GM21515 (cell line): Measurements from ENCODE around the gene SPIN1.

ENCODE experiments used
- ATAC-seq: cut with Tn5 transposase; IDR thresholded peaks from one replicate; pipeline ENCODE4 v1.9.1; 2021; ENCODE audit not compliant: unreplicated experiment

Gene SPIN1

DNA sequence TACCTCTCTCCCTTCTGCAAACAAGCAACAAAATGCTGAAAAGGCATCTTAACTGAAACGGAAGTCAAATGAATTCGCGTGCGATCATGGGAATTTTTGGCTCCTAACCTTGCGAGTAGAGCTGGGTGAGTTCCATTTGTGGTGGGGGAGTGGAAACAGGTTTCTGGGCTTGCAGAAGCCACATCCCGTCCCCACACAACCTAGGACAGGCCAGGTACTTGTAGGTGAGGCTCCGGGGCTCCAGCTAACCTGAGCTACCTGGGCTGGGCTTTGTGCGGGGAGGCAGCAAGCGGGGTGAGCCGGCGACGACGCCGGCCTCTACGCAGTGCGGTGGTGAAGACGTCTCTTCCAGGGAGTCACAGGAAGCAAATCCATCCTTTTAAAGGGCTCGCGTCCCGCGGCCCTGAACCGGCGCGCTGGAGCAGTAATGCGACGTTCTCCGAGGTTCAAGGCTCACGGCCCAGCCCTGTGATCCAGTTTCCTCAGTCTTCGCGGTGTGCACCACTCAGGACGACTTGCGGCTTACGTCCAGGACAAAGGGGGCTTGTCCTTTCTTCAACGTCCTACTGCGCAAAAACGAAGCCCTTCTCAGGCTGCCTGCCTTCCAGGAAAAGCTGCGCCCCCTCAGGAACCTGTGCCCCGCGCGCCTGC lies 567 bp upstream of the SPIN1 start:
- peak; percentile 10 for ATAC-seq

- ATAC-seq, result peak; percentile 32
Measured at GRCh38 chr9:88388886-88389605, 802 bp downstream of the SPIN1 start.

DNA sequence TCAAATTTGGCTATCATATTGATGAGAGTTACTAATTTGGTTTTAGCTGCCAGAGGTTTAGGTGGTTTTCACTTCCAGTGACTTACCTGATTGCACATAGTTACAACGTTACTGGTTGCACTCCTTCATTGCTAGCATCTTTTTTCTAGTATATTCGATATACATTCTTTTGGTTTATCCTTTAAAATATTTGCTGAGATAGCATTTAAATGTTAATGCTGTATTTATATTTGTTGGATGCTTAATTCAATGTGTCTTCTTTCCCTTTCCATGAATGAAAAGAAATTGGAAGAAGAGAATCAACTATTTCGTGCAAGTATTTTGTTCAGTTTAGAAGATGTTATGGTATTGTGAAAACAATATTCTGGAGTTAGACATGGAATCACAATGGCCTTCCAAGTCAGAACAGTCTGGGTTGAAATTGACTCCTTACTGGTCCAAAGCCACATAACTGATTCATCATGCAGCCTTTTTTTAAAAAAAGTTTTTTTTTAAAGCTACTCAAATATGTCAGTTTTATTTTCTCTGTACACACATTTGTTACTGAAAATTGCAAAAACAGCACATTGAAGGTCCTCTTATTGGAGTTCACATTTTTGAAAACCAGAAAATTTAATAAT lies 2.2 kb downstream of the SPIN1 start:
- no peak for ATAC-seq

DNA sequence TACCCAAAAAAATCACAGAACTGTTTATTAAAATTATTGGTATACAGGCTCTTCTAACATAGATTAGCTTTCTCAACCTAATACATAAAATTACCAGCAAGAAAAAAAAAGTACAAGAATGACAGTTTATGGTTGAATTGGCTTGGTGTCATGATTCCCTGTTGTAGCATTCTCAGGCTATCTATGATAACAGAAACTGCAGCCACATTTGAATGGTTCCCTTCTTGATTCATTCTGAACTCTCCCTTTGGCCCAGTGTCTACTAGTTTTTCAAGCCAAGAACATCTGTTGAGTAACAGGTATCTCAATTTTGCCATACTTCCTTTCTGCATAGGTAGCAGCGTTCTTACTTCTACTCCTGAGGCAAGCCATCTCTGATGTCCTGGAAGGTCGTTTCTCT lies 3.0 kb downstream of the SPIN1 start:
- ATAC-seq, result no peak

DNA sequence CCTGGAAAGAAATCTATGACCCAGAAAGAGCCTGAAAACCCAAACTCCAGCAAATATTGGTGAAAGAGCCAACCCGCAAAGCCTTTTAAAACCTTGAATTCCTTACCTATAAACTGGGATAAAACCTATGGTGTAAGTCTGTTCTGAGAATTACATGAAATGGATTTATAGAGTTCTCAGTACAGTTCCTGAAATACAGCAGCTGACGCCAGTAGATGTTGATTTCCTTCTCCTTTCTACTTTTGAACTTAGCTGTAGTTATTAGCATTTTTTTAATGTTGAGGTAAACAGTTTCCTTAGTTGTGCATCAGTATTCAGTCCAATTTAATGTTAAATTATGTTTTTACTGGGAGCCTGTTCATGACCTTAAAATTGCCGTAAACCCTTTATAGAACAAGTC lies 3.7 kb downstream of the SPIN1 start:
- no peak for ATAC-seq

DNA sequence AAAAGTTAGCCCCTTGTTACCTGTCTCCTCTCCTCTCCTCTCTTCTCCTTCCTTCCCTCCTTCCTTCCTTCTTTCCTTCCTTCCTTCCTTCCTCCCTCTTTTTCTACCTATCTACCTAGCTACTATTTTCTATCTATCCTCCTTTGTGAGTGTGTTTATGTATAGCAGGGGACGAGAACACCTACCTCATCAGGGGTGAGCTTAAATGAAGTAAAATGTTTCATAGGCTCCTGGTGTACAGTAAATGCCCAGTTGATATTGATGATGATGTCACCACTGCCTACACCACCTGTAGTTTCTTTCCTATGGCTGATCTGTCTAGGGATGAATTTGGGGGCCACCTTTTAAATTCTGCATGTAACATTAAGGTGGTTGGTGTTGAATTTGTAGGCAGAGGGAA lies 4.3 kb downstream of the SPIN1 start:
- ATAC-seq, result no peak

DNA sequence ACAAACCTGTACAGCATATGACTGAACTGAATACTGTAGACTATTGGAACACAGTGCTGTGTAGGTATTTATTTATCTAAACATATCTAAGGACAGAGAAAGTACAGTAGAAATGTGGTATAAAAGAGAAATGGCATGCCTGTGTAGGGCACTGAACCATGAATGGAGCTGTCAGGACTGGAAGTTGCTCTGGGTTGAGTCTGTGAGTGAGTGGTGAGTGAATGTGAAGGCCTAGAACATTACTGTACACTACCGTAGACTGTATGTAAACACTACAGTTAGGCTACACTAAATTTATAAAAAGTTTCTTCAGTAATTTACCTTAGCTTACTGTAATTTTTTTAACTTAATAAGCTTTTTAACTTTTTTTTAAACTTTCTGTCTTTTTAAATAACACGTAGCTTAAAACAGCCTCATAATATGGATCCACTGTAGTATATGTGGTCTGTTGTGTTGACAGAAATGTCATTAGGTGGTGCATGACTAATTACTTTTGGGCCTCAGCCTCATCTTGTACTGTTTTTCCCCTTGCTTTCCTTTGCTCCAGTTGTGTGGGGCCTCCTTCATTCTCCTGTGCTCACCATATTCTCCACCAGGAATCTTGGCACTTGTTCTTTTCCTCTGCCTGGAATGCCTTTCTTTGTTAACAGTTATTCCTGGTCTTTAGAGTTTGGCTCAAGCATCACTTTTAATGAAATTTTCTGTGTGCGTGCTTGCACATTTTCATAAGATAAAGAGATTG lies 8.8 kb downstream of the SPIN1 start:
- ATAC-seq, result no peak

DNA sequence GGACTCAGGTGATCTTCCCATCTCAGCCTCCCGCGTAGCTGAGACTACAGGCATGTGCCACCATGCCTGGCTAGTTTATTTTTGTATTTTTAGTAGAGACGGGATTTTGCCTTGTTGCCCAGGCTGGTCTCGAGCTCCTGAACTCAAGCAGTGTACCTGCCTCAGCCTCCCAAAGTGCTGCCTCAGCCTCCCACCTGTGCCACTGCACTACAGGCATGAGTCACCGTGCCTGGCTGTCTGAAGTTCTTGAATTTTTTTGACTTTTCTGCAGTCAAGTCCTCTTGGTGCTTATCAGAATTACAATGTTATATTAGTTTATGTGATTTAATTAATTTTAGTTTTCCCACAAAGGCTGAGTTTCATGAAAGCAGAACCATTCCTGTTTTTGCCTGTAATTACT lies 9.8 kb downstream of the SPIN1 start:
- no peak for ATAC-seq

GRCh38 chr9:88399966-88400365 lies 11.7 kb downstream of the SPIN1 start:
- ATAC-seq, result no peak

DNA sequence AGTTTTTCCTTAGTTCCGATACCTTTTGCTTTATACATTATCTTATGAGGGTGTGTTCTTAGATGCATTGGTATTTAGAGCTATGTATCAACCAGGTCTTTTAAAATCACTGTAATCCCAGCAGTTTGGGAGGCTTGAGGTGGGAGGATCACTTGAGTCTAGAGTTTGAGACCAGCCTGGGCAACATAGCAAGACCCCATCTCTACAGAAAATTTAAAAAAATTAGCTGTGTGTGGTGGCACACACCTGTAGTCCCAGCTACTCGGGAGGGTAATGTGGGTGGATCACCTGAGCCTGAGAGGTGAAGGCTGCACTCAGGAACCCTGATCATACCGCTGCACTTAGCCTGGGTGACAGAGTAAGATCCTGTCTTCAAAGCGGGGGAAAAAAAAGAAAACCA lies 15.1 kb downstream of the SPIN1 start:
- ATAC-seq, result no peak

- ATAC-seq, result no peak
Measured at GRCh38 chr9:88406051-88406450, 17.8 kb downstream of the SPIN1 start.

- no peak for ATAC-seq
Measured at GRCh38 chr9:88411471-88411870, 23.2 kb downstream of the SPIN1 start.

GRCh38 chr9:88414298-88414697 lies 26.1 kb downstream of the SPIN1 start:
- ATAC-seq, result no peak

DNA sequence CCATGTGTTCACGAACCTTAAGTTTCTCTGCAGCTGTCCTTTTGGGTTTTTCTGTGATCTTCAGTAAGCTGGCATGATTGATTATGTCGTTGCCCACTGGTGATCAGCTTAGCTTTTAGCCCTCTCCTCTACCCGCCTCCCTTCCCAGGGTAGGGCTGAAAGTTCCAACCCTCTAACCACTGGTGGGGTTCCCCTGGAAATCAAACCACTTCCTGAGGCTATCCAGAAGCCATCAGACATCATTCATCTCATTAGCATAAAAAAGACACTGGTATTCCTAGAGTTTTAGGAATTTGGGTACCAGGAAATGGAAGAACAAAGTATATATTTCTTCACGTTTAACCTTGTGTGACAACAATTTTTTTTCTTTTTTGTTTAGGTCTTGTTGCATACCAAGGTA lies 29.8 kb downstream of the SPIN1 start:
- no peak for ATAC-seq

GRCh38 chr9:88418715-88419540 lies 30.7 kb downstream of the SPIN1 start:
- ATAC-seq, result no peak

DNA sequence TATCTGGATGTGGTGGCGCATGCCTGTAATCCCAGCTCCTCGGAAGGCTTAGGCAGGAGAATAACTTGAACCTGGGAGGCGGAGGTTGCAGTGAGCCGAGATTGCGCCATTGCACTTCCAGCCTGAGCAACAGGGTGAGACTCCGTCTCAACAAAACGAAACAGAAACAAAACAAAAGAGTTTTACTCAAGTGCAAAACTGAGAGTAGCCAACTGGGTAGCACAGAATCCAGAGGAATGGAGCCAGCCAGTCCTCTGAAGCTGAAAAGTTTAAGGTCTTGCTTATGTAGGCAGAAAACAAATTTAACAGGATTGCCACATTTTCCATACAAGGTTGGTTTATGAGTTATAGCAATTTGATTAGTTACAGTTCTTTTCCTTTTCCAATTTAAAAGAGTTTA lies 32.0 kb downstream of the SPIN1 start:
- ATAC-seq, result no peak

DNA sequence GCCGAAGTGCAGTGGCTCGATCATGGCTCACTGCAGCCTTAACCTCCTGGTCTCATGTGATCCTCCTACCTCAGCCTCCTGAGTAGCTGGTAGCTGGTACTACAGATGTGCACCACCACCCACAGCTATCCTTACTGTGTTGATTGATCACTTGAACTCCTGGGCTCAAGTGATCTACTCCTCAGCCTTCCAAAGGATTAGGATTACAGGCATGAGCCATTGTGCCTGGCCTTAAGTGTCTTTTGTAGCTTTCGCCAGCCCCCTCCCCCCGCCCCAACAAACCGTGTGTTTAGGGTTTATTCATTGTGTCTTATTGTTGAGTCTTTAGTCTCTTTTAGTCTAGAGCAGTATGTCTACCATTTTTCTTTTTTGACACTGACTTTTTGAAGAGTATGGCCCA lies 33.1 kb downstream of the SPIN1 start:
- ATAC-seq, result no peak

DNA sequence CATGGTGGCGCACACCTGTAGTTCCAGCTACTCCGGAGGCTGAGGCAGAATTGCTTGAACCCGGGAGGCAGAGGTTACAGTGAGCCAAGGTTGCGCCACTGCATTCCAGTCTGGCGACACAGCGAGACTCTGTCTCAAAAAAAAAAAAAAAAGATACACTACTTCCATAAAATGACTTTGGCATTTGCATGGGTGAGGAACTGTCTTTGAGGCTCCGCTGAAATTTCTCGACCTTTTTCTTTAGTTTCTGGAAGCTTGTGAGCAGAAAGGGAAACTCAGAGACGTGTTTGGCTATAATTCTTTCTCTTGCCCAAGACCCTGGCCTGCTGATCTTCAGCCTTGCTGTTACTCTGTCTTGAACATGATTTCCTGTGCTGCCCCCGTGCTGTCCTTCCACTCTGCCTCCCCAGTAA lies 37.3 kb downstream of the SPIN1 start:
- no peak for ATAC-seq

DNA sequence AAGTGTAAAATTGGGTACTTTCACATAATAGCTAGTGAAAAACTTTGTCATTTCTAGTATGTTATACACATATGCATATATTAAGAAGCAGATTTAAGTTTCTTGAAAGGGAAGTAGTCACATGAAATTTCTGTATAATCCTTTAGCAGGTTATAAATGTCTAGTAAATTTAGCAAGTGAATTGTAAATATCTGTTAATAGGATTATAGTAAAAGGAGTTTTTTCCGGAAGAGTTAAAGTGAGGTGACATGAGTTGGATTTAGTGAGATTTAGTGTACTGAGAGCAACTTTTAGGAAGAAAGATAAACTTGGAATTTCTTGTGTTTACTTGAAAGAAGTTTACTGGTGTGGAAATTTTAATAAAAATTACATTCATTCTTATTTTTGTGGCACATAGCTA lies 38.4 kb downstream of the SPIN1 start:
- ATAC-seq, result no peak

- ATAC-seq, result no peak
Measured at GRCh38 chr9:88429595-88430430, 41.6 kb downstream of the SPIN1 start.
